GM23248 (cell line): Measurements from ENCODE around the gene GJD3. TPM values are rescaled to one million over a fixed set of nuclear protein-coding genes. Genes with fewer than 3 reads are reported as not detected.

ENCODE experiments used
- DNase-seq: peaks from one replicate; pipeline ENCODE4 v3.0.0-alpha.2; 2015
- H2AFZ ChIP-seq: fragments of 200-600 bp; sonication (generic); 2 replicates; pipeline ENCODE4 v1.6.1; 2016; ENCODE audit warnings: antibody characterized with exemption
- H3F3A ChIP-seq: fragments of 200-600 bp; sonication (generic); 2 replicates; pipeline ENCODE4 v1.6.1; 2016; ENCODE audit warnings: mild to moderate bottlenecking, antibody characterized with exemption, mixed run types; ENCODE audit not compliant: insufficient read depth
- H3K27ac ChIP-seq: fragments of 200-600 bp; sonication (generic); 2 replicates; pipeline ENCODE4 v1.5.1; 2016; ENCODE audit warnings: mild to moderate bottlenecking
- H3K27me3 ChIP-seq: fragments of 200-600 bp; sonication (generic); replicated peaks from 2 replicates; pipeline ENCODE4 v1.6.1; 2016; ENCODE audit warnings: mild to moderate bottlenecking; ENCODE audit not compliant: insufficient read depth
- H3K36me3 ChIP-seq: fragments of 200-600 bp; sonication (generic); 2 replicates; pipeline ENCODE4 v1.6.1; 2016; ENCODE audit warnings: low read depth, mild to moderate bottlenecking
- H3K4me1 ChIP-seq: fragments of 200-600 bp; sonication (generic); 2 replicates; pipeline ENCODE4 v1.6.1; 2016; ENCODE audit warnings: mild to moderate bottlenecking; ENCODE audit not compliant: insufficient read depth
- H3K4me2 ChIP-seq: fragments of 200-600 bp; sonication (generic); one replicate; pipeline ENCODE4 v1.6.1; 2016; ENCODE audit warnings: mild to moderate bottlenecking; ENCODE audit not compliant: unreplicated experiment
- H3K4me3 ChIP-seq: fragments of 200-600 bp; sonication (generic); 2 replicates; pipeline ENCODE4 v1.5.1; 2016; ENCODE audit warnings: mild to moderate bottlenecking
- H3K79me2 ChIP-seq: fragments of 200-600 bp; sonication (generic); 2 replicates; pipeline ENCODE4 v1.6.1; 2016; ENCODE audit warnings: mild to moderate bottlenecking; ENCODE audit not compliant: insufficient read depth
- H3K9ac ChIP-seq: fragments of 200-600 bp; sonication (generic); 2 replicates; pipeline ENCODE4 v1.6.1; 2016; ENCODE audit warnings: mild to moderate bottlenecking
- H3K9me2 ChIP-seq: fragments of 200-600 bp; sonication (generic); 2 replicates; pipeline ENCODE4 v1.6.1; 2016; ENCODE audit warnings: mixed run types, mild to moderate bottlenecking, moderate library complexity; ENCODE audit not compliant: insufficient read depth
- H3K9me3 ChIP-seq: fragments of 200-600 bp; sonication (generic); one replicate; pipeline ENCODE4 v1.6.1; 2017; ENCODE audit warnings: low read depth
- H4K20me1 ChIP-seq: fragments of 200-600 bp; sonication (generic); 2 replicates; pipeline ENCODE4 v1.6.0; 2016; ENCODE audit not compliant: insufficient read depth
- EZH2 ChIP-seq: fragments of 200-600 bp; sonication (generic); IDR thresholded peaks from 2 replicates; pipeline ENCODE4 v1.6.1; 2018; ENCODE audit warnings: antibody characterized with exemption, mild to moderate bottlenecking; ENCODE audit not compliant: insufficient read depth, poor library complexity, severe bottlenecking
- EZH2phosphoT487 ChIP-seq: fragments of 200-600 bp; sonication (generic); IDR thresholded peaks from 2 replicates; pipeline ENCODE4 v1.6.1; 2018; ENCODE audit warnings: antibody characterized with exemption, moderate library complexity, mild to moderate bottlenecking, low read depth; ENCODE audit not compliant: insufficient read depth
- WGBS, 2 experiments: methylation state at CpG; one replicate each; pipeline ENCODE4 v1.1.6; 2015 to 2017; ENCODE audit warnings: low lambda C conversion rate in 2 of 2, low coverage in 1 of 2; ENCODE audit errors: missing lambda C conversion rate in 2 of 2; 5-methylcytosine and 5-hydroxymethylcytosine counted together
- in situ Hi-C: fragments of 300-500 bp; cut with MboI; formaldehyde crosslinking; loops from 2 replicates; pipeline ENCODE4 v1.15.0; 2020
- polyA plus RNA-seq: library from polyadenylated mRNA; unstranded; fragments of >200 nt; fragmentation: Nextera tagmentation; extraction: Ambion mirVana; gene quantifications from 2 replicates; pipeline ENCODE4 v1.2.1, GENCODE V29; 2016
- total RNA-seq: library from RNA; depleted of rRNA; stranded (reverse); fragments of >200 nt; shearing (Covaris generic); gene quantifications from 2 replicates; pipeline ENCODE4 v1.2.3, GENCODE V29; 2014

GJD3 gene
- total and polyA plus RNA-seq, 2 experiments from 2014 or later = 1.2 to 2.0 TPM

- Histone ChIP-seq H4K20me1 (no peaks in the 10 kb centered on the region; the same call in 1 of the 2 replicates), H3K4me1 (peaks cover 79% of the 10 kb centered on the region), H3K9me3 (no peaks in the 10 kb centered on the region), H3K79me2 (peaks cover 100% of the 10 kb centered on the region), H3K36me3 (0 out of 2 replicates have a peak, but pooled peaks cover 4% of the 10 kb centered on the region), H3F3A (peaks cover 14% of the 10 kb centered on the region; the same call in 1 of the 2 replicates), H2AFZ (no peak overlapping the region), H3K27me3 (no peaks in the 10 kb centered on the region), H3K9me2 (no peaks in the 10 kb centered on the region), H3K4me3 (no peak overlapping the region), H3K9ac (0 out of 2 replicates have a peak overlapping the region, but pooled peaks have one; percentile 19), H3K4me2 (no peak overlapping the region), H3K27ac (no peak overlapping the region)
- in situ Hi-C loops = no loop called here
- no peak for DNase-seq
- WGBS, 2 experiments = 90 to 95% methylated on average over 10 of the region's 10 CpGs
- TF ChIP-seq EZH2phosphoT487 (no peak), EZH2 (no peak)
Measured at GRCh38 chr17:40330850-40331470, 33.6 kb downstream of the GJD3 start.

GRCh38 chr17:40329839-40330794 lies 34.4 kb downstream of the GJD3 start:
- H3K36me3 ChIP-seq = 0 out of 2 replicates have a peak, but pooled peaks cover 4% of the 10 kb centered on the region
- H3K27ac ChIP-seq = no peak overlapping the region
- H3K27me3 ChIP-seq = no peaks in the 10 kb centered on the region
- H4K20me1 ChIP-seq = no peaks in the 10 kb centered on the region; the same call in 1 of the 2 replicates
- DNase-seq = peak; percentile 45
- no peaks in the 10 kb centered on the region for H3K9me3 ChIP-seq
- H3K4me3 ChIP-seq = no peak overlapping the region
- no peak overlapping the region for H3K4me2 ChIP-seq
- H3F3A ChIP-seq = peaks cover 14% of the 10 kb centered on the region; the same call in 1 of the 2 replicates
- no peaks in the 10 kb centered on the region for H3K9me2 ChIP-seq
- H3K9ac ChIP-seq = 0 out of 2 replicates have a peak overlapping the region, but pooled peaks have one; percentile 19
- in situ Hi-C loops = no loop called here
- no peak overlapping the region for H2AFZ ChIP-seq
- H3K79me2 ChIP-seq = peaks cover 100% of the 10 kb centered on the region
- TF ChIP-seq EZH2 = no peak
- TF ChIP-seq EZH2phosphoT487 = no peak
- WGBS, 2 experiments = 49 to 56% methylated on average over 9 to 11 of the region's 11 CpGs
- H3K4me1 ChIP-seq = peaks cover 78% of the 10 kb centered on the region

GRCh38 chr17:40328386-40328766 lies 36.2 kb downstream of the GJD3 start:
- Histone ChIP-seq H3F3A (peaks cover 14% of the 10 kb centered on the region), H3K9me2 (no peaks in the 10 kb centered on the region), H4K20me1 (no peaks in the 10 kb centered on the region; the same call in 1 of the 2 replicates), H3K36me3 (0 out of 2 replicates have a peak, but pooled peaks cover 4% of the 10 kb centered on the region), H3K27ac (peak overlapping the region; percentile 59), H3K4me2 (peak overlapping the region; percentile 64), H3K4me1 (peaks cover 76% of the 10 kb centered on the region), H3K79me2 (peaks cover 100% of the 10 kb centered on the region), H2AFZ (no peak overlapping the region), H3K9ac (peak overlapping the region; percentile 37), H3K9me3 (no peaks in the 10 kb centered on the region), H3K27me3 (no peaks in the 10 kb centered on the region), H3K4me3 (no peak overlapping the region)
- no peak for DNase-seq
- TF ChIP-seq EZH2 (no peak), EZH2phosphoT487 (no peak)
- 86% methylated on average over 2 of the region's 2 CpGs for WGBS, 2 experiments
- in situ Hi-C loops = no loop called here

GRCh38 chr17:40327735-40328385 lies 36.7 kb downstream of the GJD3 start:
- Histone ChIP-seq H3K9me2 (no peaks in the 10 kb centered on the region), H3K9me3 (no peaks in the 10 kb centered on the region), H3K27ac (peak overlapping the region; percentile 59), H3K27me3 (no peaks in the 10 kb centered on the region), H3K79me2 (peaks cover 100% of the 10 kb centered on the region), H3K4me3 (no peak overlapping the region), H3K4me1 (peaks cover 78% of the 10 kb centered on the region), H2AFZ (no peak overlapping the region), H3K4me2 (peak overlapping the region; percentile 64), H3F3A (peaks cover 14% of the 10 kb centered on the region), H3K9ac (peak overlapping the region; percentile 37), H4K20me1 (no peaks in the 10 kb centered on the region; the same call in 1 of the 2 replicates), H3K36me3 (0 out of 2 replicates have a peak, but pooled peaks cover 4% of the 10 kb centered on the region)
- DNase-seq = peak; percentile 66
- in situ Hi-C loops = no loop called here
- TF ChIP-seq EZH2phosphoT487 = no peak
- no peak for TF ChIP-seq EZH2
- WGBS, 2 experiments = 3 to 8% methylated on average over 2 to 3 of the region's 3 CpGs
